GM18517 (cell line): Measurements from ENCODE around the gene PAK5.

Experiments used
- ATAC-seq: cut with Tn5 transposase; IDR thresholded peaks from one replicate; pipeline ENCODE4 v1.9.1; 2021; ENCODE audit warnings: mild to moderate bottlenecking, moderate library complexity; ENCODE audit not compliant: unreplicated experiment

PAK5 gene

GRCh38 chr20:9581509-9581908, 257.4 kb downstream of the PAK5 start:
- ATAC-seq, result no peak

GRCh38 chr20:9578594-9578993, 260.3 kb downstream of the PAK5 start:
- ATAC-seq, result no peak

- no peak for ATAC-seq
These were observed 261.5 kb downstream of the PAK5 start for GRCh38 chr20:9577397-9577796.

GRCh38 chr20:9576695-9577094, 262.2 kb downstream of the PAK5 start:
- no peak for ATAC-seq

- ATAC-seq, result no peak
These were observed 263.0 kb downstream of the PAK5 start for GRCh38 chr20:9575836-9576235.

- no peak for ATAC-seq
These were observed 264.1 kb downstream of the PAK5 start for GRCh38 chr20:9574776-9575175.

- no peak for ATAC-seq
These were observed 264.7 kb downstream of the PAK5 start for GRCh38 chr20:9574181-9574580.

- ATAC-seq, result no peak
These were observed 265.3 kb downstream of the PAK5 start for GRCh38 chr20:9573335-9574151.

GRCh38 chr20:9572670-9573069, 266.2 kb downstream of the PAK5 start:
- ATAC-seq, result no peak

- ATAC-seq, result no peak
These were observed 267.1 kb downstream of the PAK5 start for GRCh38 chr20:9571783-9572182.

GRCh38 chr20:9570612-9571011, 268.3 kb downstream of the PAK5 start:
- ATAC-seq, result no peak

- ATAC-seq, result no peak
These were observed 271.9 kb downstream of the PAK5 start for GRCh38 chr20:9566977-9567376.

GRCh38 chr20:9565910-9566550, 272.8 kb downstream of the PAK5 start:
- no peak for ATAC-seq

GRCh38 chr20:9557411-9557810, 281.5 kb downstream of the PAK5 start:
- no peak for ATAC-seq

- no peak for ATAC-seq
These were observed 283.1 kb downstream of the PAK5 start for GRCh38 chr20:9555781-9556180.

GRCh38 chr20:9551808-9552550, 286.9 kb downstream of the PAK5 start:
- no peak for ATAC-seq

- ATAC-seq, result no peak
These were observed 288.0 kb downstream of the PAK5 start for GRCh38 chr20:9550871-9551270.

- ATAC-seq, result no peak
These were observed 288.6 kb downstream of the PAK5 start for GRCh38 chr20:9550283-9550682.

GRCh38 chr20:9543214-9543613, 295.7 kb downstream of the PAK5 start:
- no peak for ATAC-seq

- ATAC-seq, result no peak
These were observed 303.4 kb downstream of the PAK5 start for GRCh38 chr20:9535449-9535848.

- no peak for ATAC-seq
These were observed 304.9 kb downstream of the PAK5 start for GRCh38 chr20:9534025-9534424.
